Measurements from ENCODE around the gene FAM200C.
A peak's percentile ranks its signal among the peaks of the same experiment; 100 is the strongest.

FAM200C gene

GRCh38 chr5:160419458-160420330, 19.8 kb upstream of the FAM200C start:
- peak; percentile 51 for DNase-seq

DNA sequence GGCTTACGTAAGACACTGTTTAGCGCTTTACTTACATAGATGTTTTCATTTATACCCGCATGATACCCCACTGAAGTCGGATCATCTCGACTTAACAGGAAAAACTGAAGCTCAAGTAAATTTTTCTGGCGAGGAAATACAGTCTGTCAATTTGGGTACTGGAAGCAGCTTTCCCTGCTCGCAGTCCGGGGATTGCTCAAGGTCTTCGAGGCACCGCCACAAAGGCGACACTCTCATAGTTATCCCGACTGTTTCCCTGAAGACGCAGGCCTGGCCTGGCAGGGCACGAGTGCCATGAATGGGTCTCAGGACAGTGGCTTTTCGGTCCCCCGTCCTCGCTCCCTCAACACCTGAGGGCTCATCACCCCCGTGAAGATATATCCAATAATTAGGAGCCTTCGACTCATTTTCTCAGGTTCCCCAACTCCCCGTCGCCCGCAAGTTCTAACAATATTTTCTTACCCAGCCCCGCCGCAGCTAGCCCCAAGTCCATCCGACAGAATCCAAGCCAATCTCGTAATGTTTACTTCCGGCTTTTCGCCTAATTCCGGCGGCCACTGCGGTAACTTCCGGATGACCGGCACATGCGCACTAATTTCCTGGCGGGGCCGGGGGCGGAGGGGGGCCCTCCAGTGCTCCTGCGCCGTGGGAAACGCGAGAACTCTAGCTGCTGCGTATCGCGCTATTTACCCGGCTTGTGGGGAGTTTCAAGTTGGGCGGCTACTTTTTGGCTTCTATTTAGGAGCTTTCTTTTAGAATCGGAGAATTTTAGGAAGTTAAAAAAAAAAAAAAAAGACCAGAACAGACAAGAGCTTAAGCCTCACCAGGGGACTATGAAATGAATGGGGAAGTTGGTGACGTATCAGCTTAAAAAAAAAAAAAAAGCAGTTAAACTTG, 19.0 kb upstream of the FAM200C start, which contains the start of gene SLU7:
SLU7 (minus strand) TSS at position 521 of the 897 bp plus-strand sequence. CDS start 3,787 bp downstream, outside the sequence.
- peak; percentile 98 for DNase-seq

GRCh38 chr5:160398806-160399205, 1.0 kb downstream of the FAM200C start:
- DNase-seq: peak; percentile 20

DNA sequence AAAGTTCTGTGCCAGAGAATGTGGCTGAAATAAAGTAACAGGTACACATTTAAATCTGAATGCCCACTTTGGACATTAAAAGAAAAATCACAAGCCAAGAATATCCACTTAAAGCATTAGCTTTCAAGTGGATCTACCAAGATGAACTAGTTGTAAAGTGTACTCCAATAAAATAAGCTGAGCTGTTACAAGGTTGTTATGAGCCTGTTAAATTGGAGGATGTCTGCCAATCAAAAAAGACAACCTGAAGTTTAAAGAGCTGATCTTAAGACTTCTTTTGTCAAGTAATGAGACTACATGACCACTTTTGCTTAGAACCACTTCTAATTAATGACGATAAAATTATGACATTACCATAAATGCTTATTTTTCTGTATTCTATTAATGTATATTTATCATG, 2.4 kb downstream of the FAM200C start:
- no peak for DNase-seq

GRCh38 chr5:160395111-160395510, 4.7 kb downstream of the FAM200C start:
- no peak for DNase-seq

DNA sequence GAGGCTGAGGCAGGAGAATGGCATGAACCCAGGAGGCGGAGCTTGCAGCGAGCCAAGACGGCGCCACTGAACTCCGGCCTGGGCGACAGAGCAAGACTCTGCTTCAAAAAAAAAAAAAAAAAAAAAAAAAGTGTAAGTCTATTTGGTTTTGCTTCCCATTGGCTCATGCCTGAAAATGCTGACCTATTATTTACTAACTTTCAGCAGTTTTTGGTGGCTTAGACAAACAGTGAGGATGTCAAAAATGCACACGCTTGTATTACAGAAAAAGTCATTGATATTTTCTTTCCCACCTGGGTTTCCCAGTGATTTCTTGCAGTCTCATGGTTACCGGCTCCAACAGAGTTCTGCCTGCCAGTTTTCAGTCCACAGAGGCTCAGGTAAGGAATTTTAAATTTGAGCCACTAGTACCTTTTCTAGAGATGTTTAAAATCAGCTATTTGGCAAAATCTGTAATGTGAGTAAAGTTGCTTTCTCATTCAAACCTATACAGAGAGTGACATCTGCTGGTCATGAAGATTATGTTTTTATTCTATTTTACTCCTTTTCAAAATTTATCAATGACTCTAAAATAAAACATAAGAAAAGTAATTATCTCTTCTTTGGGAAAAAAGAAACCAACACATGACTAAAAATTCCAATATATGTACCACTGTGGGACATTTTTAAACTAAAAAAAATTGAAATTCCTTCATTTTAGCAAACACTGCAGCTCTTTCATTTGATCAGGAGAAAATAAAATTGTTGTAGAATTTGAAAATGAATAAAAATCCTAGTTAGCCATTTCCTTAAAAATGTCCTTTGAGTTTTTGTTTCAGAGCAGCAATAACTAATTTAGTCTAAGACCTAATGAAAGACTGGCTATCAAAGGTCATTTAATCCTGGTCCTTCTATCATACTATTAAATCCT, 8.8 kb downstream of the FAM200C start:
- DNase-seq: peak; percentile 48

DNA sequence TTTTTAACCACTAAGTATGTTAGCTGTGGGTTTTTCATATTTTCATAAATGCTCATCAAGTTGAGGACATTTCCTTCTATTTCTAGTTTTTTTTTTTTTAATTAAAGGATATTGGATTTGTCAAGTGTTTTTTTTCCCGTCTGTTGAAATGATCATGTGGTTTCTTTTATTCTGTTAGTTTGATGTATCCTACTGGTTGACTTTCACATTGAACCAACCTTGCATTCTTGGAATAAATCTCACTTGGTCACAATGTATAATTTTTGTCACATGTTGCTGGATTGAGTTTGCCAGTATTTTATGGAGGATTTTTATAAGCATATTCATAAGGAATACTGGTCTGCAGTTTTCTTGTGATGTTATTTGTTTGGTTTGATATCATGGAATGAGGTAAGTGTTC, 12.4 kb downstream of the FAM200C start:
- no peak for DNase-seq

GRCh38 chr5:160385496-160385895, 14.4 kb downstream of the FAM200C start:
- DNase-seq: no peak

DNA sequence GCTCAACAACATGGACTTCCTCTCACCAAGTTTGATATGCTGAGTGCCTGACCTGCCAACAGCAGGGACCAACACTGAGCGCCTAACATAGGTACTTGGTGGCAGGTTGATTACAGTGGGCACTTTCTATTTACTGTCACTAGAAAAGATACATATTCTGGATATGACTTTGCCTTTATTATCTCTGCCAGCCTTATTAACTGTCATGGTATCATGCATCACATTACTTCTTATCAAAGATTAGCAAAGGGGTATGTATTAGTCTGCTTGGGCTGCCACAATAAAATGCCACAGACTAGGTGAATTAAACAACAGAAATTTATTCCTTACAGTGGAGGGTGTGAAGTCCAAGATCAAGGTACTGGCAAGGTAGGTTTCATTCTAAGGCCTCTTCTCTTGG, 15.2 kb downstream of the FAM200C start:
- no peak for DNase-seq

- DNase-seq: peak; percentile 93
These were observed 17.5 kb downstream of the FAM200C start for GRCh38 chr5:160382346-160382745.

- DNase-seq: no peak
These were observed 19.8 kb downstream of the FAM200C start for GRCh38 chr5:160380041-160380440.

GRCh38 chr5:160379511-160379910, 20.3 kb downstream of the FAM200C start:
- DNase-seq: no peak

- DNase-seq: no peak
These were observed 21.5 kb downstream of the FAM200C start for GRCh38 chr5:160378330-160378729.

DNA sequence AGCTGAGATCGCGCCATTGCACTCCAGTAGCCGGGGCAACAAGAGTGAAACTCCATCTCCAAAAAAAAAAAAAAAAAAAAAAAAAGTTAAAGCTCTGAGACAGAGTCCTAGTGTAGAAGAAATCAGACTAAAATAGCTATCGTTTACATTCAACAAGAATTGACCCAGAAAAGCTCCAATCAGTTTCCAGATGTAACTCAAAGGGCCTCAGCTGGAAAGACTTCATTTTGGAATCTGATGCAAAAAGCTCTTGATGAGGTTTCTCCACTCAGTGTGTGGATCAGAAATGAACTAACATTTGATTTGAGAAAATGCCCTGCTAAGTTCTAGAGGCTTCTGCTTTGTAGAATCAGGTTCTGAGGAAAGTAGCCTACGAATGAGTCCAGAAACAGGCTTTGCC, 22.2 kb downstream of the FAM200C start:
- DNase-seq: no peak

- no peak for DNase-seq
These were observed 23.4 kb downstream of the FAM200C start for GRCh38 chr5:160376416-160376815.

DNA sequence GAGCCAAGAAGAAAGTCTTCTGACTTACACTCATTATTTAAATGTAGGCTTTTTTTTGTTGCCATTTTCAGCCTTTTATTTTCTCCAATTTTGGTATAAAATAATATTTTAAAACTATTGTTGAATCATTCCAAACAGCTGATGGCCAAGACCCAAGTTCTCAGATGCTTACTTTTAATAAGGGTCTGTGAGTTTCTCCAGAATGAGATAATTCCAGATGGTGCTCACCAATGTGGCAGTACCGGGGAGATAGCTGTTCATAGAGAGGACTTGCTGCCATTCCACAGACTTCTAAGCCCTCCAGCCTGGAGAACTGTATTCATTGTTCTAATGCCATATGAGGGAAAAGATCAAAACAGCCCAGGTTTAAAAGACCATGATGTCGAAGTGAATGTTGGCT, 24.2 kb downstream of the FAM200C start:
- no peak for DNase-seq

DNA sequence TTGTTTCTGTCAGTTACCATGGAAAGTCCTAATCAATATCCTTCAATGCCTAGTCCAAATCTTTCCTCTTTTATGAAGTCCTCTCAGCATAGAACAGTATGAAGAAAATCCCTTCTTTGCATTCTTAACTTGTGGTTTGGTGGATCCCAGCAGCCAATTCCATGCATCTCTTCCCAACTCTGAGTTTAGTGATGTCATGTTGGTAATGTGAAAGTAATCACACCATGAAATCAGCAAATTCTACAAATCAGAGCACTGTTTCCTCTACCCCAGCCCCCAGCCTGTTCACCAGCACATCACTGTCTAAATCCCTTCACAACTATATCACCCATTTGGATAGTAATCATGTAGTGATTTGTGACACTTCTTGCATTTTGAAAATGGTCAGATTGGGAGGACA, 24.7 kb downstream of the FAM200C start:
- no peak for DNase-seq

DNA sequence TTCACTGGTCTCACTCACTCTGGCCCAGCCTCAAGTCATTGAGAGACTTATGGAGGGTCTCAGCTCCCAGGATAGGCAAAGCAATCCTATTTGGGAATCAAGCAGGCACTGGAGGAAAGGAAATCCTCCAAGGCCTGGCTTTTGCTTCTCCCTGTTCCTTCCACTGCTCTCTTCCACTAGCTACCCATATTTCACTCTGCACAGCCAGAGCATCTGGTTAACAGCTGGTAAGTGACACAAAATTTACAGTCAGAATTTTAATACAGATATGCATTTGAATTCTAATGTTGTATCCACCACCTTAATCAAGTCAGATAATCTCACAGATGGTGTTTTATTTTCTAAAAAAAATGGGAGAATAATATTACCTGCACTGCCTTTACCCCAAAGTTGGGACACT, 28.6 kb downstream of the FAM200C start:
- DNase-seq: no peak

- no peak for DNase-seq
These were observed 29.2 kb downstream of the FAM200C start for GRCh38 chr5:160370713-160371034.

GRCh38 chr5:160369990-160370712, 29.7 kb downstream of the FAM200C start, which contains the start of gene C1QTNF2:
TSS of gene C1QTNF2 (minus strand) at chr5:160370626. CDS start at chr5:160355011, 15,615 bp downstream.
- DNase-seq: peak; percentile 68

DNA sequence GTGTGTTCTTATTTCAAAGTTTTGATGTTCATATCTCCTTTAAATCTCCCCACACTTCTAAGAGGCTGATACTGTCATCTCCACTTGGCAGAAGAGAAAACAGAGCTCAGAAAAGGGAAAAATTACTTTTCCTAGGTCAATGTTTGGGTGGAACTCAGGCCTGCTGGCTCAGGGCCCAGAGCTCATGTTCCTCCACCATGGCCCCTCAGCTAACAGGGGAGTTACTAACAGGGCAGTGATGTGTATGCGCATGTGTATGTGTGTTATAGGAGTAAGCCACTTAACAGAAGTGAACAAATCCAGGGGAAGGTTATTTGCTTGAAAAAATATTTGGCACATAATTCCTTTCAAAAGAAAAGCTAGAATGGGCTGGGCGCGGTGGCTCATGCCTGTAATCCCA, 32.0 kb downstream of the FAM200C start:
- no peak for DNase-seq

- DNase-seq: no peak
These were observed 32.6 kb downstream of the FAM200C start for GRCh38 chr5:160367261-160367660.
